Kidney epithelial cell (primary cell): ENCODE data around the gene UNC119B. TPM values are rescaled to one million over a fixed set of nuclear protein-coding genes. Genes with fewer than 3 reads are reported as not detected.

Experiments used
- DNase-seq: peaks from one replicate; pipeline ENCODE4 v3.0.0-alpha.2; 2010; ENCODE audit warnings: low read depth
- H3K27me3 ChIP-seq: 2 replicates; pipeline ENCODE4 v1.6.0; 2011; ENCODE audit warnings: low read length; ENCODE audit not compliant: control insufficient read depth, insufficient read depth
- H3K36me3 ChIP-seq: 2 replicates; pipeline ENCODE4 v1.5.1; 2011; ENCODE audit warnings: low read length; ENCODE audit not compliant: control insufficient read depth, insufficient read depth
- H3K4me3 ChIP-seq: 2 replicates; pipeline ENCODE4 v1.5.1; 2011; ENCODE audit warnings: low read depth, mild to moderate bottlenecking, control low read depth, low read length
- total RNA-seq: library from RNA; depleted of rRNA; stranded (reverse); fragments of >200 nt; gene quantifications from 2 replicates; pipeline ENCODE4 v1.2.3, GENCODE V29; 2015
- TF ChIP-seq, protein P1 (sequence below): IDR thresholded peaks from 2 replicates; pipeline ENCODE4 v1.5.1; 2011; ENCODE audit warnings: mild to moderate bottlenecking, moderate library complexity, low read length, control low read depth, inconsistent platforms; ENCODE audit not compliant: insufficient read depth, poor library complexity, severe bottlenecking

The UNC119B gene
- total RNA-seq, 1 donor from 2014 or later, result 22.8 TPM

DNA sequence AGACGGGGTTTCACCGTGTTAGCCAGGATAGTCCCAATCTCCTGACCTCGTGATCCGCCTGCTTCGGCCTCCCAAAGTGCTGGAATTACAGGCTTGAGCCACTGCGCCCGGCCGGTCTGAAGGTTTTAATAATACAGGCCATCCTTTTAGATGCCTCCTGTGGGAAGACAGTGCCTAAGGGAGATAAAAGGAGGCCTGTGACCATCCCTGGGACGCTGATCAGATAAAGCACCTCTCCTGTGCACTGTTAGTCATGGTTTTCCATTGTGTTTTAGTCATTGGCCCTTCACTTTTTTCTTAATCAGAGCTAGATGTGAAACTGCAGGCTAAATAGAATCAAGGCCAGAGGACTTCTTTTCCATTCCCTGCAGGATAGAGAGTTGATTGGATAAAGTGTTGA is 7.8 kb downstream of the UNC119B start:
- TF ChIP-seq, protein P1, sequence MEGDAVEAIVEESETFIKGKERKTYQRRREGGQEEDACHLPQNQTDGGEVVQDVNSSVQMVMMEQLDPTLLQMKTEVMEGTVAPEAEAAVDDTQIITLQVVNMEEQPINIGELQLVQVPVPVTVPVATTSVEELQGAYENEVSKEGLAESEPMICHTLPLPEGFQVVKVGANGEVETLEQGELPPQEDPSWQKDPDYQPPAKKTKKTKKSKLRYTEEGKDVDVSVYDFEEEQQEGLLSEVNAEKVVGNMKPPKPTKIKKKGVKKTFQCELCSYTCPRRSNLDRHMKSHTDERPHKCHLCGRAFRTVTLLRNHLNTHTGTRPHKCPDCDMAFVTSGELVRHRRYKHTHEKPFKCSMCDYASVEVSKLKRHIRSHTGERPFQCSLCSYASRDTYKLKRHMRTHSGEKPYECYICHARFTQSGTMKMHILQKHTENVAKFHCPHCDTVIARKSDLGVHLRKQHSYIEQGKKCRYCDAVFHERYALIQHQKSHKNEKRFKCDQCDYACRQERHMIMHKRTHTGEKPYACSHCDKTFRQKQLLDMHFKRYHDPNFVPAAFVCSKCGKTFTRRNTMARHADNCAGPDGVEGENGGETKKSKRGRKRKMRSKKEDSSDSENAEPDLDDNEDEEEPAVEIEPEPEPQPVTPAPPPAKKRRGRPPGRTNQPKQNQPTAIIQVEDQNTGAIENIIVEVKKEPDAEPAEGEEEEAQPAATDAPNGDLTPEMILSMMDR, result no peak
- Histone ChIP-seq H3K36me3 (peaks cover 8% of the 10 kb centered on the region), H3K27me3 (no peaks in the 10 kb centered on the region), H3K4me3 (no peak overlapping the region)
- no peak for DNase-seq

DNA sequence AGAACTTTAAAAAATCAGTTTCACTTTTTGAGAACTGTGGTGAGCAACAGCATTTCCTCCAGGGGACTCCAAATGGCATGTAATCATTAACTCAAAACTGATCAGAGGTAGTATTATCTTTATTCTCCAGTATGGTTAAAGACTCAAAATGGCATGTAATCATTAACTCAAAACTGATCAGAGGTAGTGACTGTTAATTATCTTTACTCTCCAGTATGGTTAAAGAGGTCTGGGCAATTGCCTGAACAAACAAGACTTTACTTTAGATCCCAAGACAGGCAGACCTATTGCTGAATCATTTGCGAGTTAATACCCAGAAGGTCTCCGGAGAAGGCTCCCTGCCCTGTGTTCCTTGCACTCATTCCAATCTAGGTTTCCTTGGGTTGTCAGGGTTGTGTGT is 8.8 kb downstream of the UNC119B start:
- Histone ChIP-seq H3K27me3 (no peaks in the 10 kb centered on the region), H3K4me3 (no peak overlapping the region), H3K36me3 (peaks cover 8% of the 10 kb centered on the region)
- TF ChIP-seq, protein P1, result no peak
- DNase-seq, result no peak

DNA sequence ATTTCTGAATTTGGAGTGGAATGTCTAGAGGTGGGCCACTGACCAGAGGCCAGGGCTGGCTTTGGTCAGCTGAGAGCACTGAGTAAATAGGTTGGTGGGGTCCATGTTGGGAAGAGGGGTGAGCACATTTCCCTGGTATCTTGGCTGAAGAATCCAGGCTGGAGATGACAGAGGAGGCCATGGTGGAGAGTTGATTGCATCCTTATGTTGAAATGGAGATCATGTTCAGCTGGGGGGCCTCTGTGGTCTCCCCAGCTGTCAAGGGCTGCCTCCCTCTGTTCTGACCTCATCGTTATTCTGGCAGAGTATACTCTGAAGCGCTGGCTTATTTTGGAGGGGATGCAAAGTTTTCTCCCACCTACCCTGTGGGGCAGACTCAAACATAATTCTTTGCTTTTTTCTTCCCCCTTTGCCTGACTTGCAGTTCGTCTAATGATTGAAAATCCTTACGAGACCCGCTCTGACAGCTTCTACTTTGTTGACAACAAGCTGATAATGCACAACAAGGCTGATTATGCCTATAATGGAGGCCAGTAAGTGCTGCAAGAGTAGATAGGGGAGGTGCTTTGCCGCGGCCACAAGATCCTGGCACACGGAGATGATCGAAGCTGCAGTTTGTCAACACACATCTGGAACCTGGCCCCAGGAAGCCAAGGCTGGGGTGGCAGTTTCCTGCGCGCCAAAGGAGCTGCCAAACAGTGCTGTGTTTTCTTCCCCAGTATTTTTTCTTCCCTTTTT is 9.4 kb downstream of the UNC119B start:
- TF ChIP-seq, protein P1, result no peak
- no peaks in the 10 kb centered on the region for H3K27me3 ChIP-seq
- H3K4me3 ChIP-seq, result no peak overlapping the region
- H3K36me3 ChIP-seq, result peaks cover 8% of the 10 kb centered on the region
- no peak for DNase-seq

DNA sequence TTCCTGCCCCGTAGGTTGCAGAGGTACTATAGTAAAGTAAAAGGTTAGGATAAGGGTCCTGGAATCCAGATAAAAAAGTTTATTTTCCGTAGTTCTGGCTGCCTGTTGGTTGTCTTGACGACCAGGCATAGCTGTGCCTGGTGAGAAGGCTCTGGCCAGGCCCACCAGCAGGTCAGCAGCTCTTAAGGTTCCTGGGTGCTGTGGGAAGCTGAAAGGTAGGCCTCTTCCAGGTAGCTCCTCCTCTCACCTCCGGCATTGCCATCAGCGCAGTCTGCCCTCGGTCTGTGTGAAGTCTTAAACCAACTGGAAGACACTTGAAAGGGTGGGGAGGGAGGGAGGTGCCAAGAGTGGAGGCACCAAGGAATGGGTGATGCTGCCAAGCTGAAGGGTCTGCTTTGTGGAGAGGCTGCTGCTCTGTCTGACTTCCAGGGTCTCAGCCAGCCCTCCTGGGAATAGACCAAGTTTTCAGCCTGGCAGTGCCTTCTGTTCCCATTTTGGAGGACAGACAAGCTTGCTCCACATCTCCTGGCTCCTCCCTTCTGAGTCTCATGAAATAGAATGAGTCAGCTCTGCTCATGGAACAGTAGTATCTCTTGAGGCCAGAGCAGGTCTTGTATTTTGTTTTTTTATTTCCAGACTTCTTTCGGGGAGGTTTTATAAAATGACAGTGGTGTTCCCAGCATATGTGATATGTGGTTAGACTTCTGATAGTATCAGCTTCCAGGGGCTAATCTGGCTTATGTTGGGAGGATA is 10.2 kb downstream of the UNC119B start:
- no peaks in the 10 kb centered on the region for H3K27me3 ChIP-seq
- TF ChIP-seq, protein P1, result no peak
- H3K36me3 ChIP-seq, result peaks cover 7% of the 10 kb centered on the region
- H3K4me3 ChIP-seq, result no peak overlapping the region
- no peak for DNase-seq

DNA sequence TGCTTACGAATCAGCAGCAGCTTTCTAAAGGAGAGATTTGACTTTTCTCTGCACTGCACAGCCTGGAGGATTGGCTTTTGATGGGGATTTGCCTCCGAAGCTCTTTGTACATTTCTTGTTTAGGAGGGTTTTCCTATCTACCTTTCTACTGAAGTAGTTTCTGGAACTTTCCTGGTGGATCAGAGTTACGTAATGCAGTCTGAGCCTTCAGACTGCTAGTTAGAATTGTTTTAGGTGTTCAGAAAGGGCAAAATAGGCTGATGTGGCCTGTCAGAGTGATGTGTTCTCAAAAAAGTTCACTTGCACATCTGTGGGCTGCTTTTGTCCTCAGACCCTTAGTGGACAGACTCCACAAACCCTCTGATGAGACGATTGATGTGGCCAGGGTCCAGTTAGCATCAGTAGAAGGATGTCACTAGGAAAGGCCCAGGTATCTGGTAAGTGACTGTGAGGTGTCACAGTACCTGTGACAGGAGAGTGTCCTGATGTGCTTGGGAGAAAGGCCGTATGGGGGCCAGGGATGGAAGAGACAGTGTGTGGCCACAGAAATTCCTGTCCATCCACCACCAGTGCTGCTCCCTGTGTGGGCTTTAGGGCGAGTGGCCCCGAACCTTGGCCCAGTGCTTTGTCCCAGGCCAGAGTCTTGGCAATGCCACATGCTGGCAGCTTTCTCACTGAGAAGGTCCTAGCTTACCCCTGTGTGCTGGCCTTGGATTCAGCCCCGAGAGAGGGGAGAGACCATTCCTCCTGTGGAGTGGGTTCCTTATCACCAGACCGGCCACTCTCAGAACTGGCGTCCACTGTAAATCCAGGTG is 10.9 kb downstream of the UNC119B start:
- Histone ChIP-seq H3K4me3 (no peak overlapping the region), H3K27me3 (no peaks in the 10 kb centered on the region), H3K36me3 (peaks cover 5% of the 10 kb centered on the region)
- DNase-seq, result no peak
- TF ChIP-seq, protein P1, result no peak
